HUES64 (cell line): ENCODE data around the gene PDE6H.

Source experiments
- H3K27ac ChIP-seq: 2 replicates; pipeline ENCODE4 v1.7.0; 2013; ENCODE audit warnings: low read depth, low read length, inconsistent platforms
- H3K27me3 ChIP-seq: 2 replicates; pipeline ENCODE4 v1.6.1; 2013; ENCODE audit warnings: mild to moderate bottlenecking, low read length; ENCODE audit not compliant: insufficient read depth
- H3K36me3 ChIP-seq: 2 replicates; pipeline ENCODE4 v1.6.1; 2013; ENCODE audit warnings: mild to moderate bottlenecking, low read length; ENCODE audit not compliant: insufficient read depth
- H3K4me1 ChIP-seq: 2 replicates; pipeline ENCODE4 v1.6.1; 2013; ENCODE audit warnings: mild to moderate bottlenecking, low read length, moderate library complexity; ENCODE audit not compliant: insufficient read depth
- H3K4me3 ChIP-seq: 2 replicates; pipeline ENCODE4 v1.5.1; 2013; ENCODE audit warnings: mild to moderate bottlenecking, low read length, moderate library complexity
- H3K9ac ChIP-seq: 2 replicates; pipeline ENCODE4 v1.6.1; 2013; ENCODE audit warnings: mild to moderate bottlenecking, low read depth, low read length
- H3K9me3 ChIP-seq: 2 replicates; pipeline ENCODE4 v1.6.1; 2013; ENCODE audit warnings: low read depth, low read length; ENCODE audit not compliant: insufficient read depth
- WGBS: fragments of 150-250, 120-280 bp; methylation state at CpG from one replicate; pipeline ENCODE4 v1.1.7; 2013; ENCODE audit warnings: missing lambda C conversion rate; 5-methylcytosine and 5-hydroxymethylcytosine counted together

The PDE6H gene

GRCh38 chr12:14937014-14937413, 35.8 kb upstream of the PDE6H start:
- Histone ChIP-seq H3K36me3 (no peaks in the 10 kb centered on the region), H3K9ac (no peak overlapping the region), H3K27ac (no peak overlapping the region), H3K27me3 (no peaks in the 10 kb centered on the region), H3K4me3 (no peak overlapping the region), H3K4me1 (no peaks in the 10 kb centered on the region), H3K9me3 (no peaks in the 10 kb centered on the region)
- WGBS, result 90% methylated on average over 3 of the region's 3 CpGs

- no peaks in the 10 kb centered on the region for H3K36me3 ChIP-seq
- H3K9ac ChIP-seq, result no peak overlapping the region
- H3K27me3 ChIP-seq, result no peaks in the 10 kb centered on the region
- H3K27ac ChIP-seq, result no peak overlapping the region
- 65% methylated on average over 1 of the region's 1 CpG for WGBS
- no peaks in the 10 kb centered on the region for H3K4me1 ChIP-seq
- H3K9me3 ChIP-seq, result no peaks in the 10 kb centered on the region
- no peak overlapping the region for H3K4me3 ChIP-seq
Measured at GRCh38 chr12:14937689-14938088, 35.2 kb upstream of the PDE6H start.

GRCh38 chr12:14938301-14938700, 34.5 kb upstream of the PDE6H start, which contains the start of gene ERP27:
Gene ERP27 (minus strand): TSS chr12:14938537. CDS start chr12:14938508, 29 bp downstream.
- WGBS, result 90% methylated on average over 3 of the region's 3 CpGs

GRCh38 chr12:14941369-14941768, 31.5 kb upstream of the PDE6H start:
- Histone ChIP-seq H3K36me3 (no peaks in the 10 kb centered on the region), H3K27me3 (no peaks in the 10 kb centered on the region), H3K4me3 (no peak overlapping the region), H3K27ac (no peak overlapping the region), H3K4me1 (no peaks in the 10 kb centered on the region), H3K9ac (no peak overlapping the region), H3K9me3 (no peaks in the 10 kb centered on the region)
- 100% methylated on average over 1 of the region's 2 CpGs for WGBS

More at GRCh38 chr12:14938301-14938700, 34.5 kb upstream of the PDE6H start, which contains the start of gene ERP27:
- Histone ChIP-seq H3K9me3 (no peaks in the 10 kb centered on the region), H3K36me3 (no peaks in the 10 kb centered on the region), H3K4me1 (no peaks in the 10 kb centered on the region), H3K4me3 (no peak within 1 kb of the TSS), H3K9ac (no peak within 1 kb of the TSS), H3K27me3 (no peaks in the 10 kb centered on the region), H3K27ac (no peak within 1 kb of the TSS)

- H3K36me3 ChIP-seq, result no peaks in the 10 kb centered on the region
- H3K9ac ChIP-seq, result no peak overlapping the region
- no peak overlapping the region for H3K4me3 ChIP-seq
- WGBS, result 92% methylated on average over 12 of the region's 12 CpGs
- H3K9me3 ChIP-seq, result no peaks in the 10 kb centered on the region
- H3K27ac ChIP-seq, result no peak overlapping the region
- no peaks in the 10 kb centered on the region for H3K27me3 ChIP-seq
- no peaks in the 10 kb centered on the region for H3K4me1 ChIP-seq
Measured at GRCh38 chr12:14942196-14942931, 30.5 kb upstream of the PDE6H start.

GRCh38 chr12:14946162-14946561, 26.7 kb upstream of the PDE6H start:
- Histone ChIP-seq H3K4me1 (peaks cover 10% of the 10 kb centered on the region; the same call in 1 of the 2 replicates), H3K36me3 (no peaks in the 10 kb centered on the region), H3K9ac (no peak overlapping the region), H3K27me3 (no peaks in the 10 kb centered on the region), H3K27ac (no peak overlapping the region), H3K9me3 (no peaks in the 10 kb centered on the region), H3K4me3 (no peak overlapping the region)
- 87% methylated on average over 2 of the region's 2 CpGs for WGBS

- H3K27ac ChIP-seq, result no peak overlapping the region
- peaks cover 10% of the 10 kb centered on the region; the same call in 1 of the 2 replicates for H3K4me1 ChIP-seq
- no peaks in the 10 kb centered on the region for H3K36me3 ChIP-seq
- no peak overlapping the region for H3K4me3 ChIP-seq
- no peak overlapping the region for H3K9ac ChIP-seq
- no peaks in the 10 kb centered on the region for H3K9me3 ChIP-seq
- H3K27me3 ChIP-seq, result no peaks in the 10 kb centered on the region
- 83% methylated on average over 1 of the region's 1 CpG for WGBS
Measured at GRCh38 chr12:14946861-14947260, 26.0 kb upstream of the PDE6H start.

GRCh38 chr12:14948672-14949071, 24.2 kb upstream of the PDE6H start:
- H3K9me3 ChIP-seq, result no peaks in the 10 kb centered on the region
- H3K36me3 ChIP-seq, result no peaks in the 10 kb centered on the region
- WGBS, result 81% methylated on average over 3 of the region's 3 CpGs
- H3K9ac ChIP-seq, result peak overlapping the region; percentile 51
- no peak overlapping the region for H3K4me3 ChIP-seq
- peaks cover 10% of the 10 kb centered on the region; the same call in 1 of the 2 replicates for H3K4me1 ChIP-seq
- peak overlapping the region; percentile 53 for H3K27ac ChIP-seq
- no peaks in the 10 kb centered on the region for H3K27me3 ChIP-seq

GRCh38 chr12:14949631-14950030, 23.2 kb upstream of the PDE6H start:
- H3K27ac ChIP-seq, result no peak overlapping the region
- no peaks in the 10 kb centered on the region for H3K27me3 ChIP-seq
- no peak overlapping the region for H3K4me3 ChIP-seq
- no peaks in the 10 kb centered on the region for H3K36me3 ChIP-seq
- no peak overlapping the region for H3K9ac ChIP-seq
- H3K9me3 ChIP-seq, result no peaks in the 10 kb centered on the region
- WGBS, result 96% methylated on average over 5 of the region's 5 CpGs
- H3K4me1 ChIP-seq, result peaks cover 10% of the 10 kb centered on the region; the same call in 1 of the 2 replicates

- H3K36me3 ChIP-seq, result no peaks in the 10 kb centered on the region
- H3K4me1 ChIP-seq, result peaks cover 10% of the 10 kb centered on the region; the same call in 1 of the 2 replicates
- no peaks in the 10 kb centered on the region for H3K27me3 ChIP-seq
- H3K9ac ChIP-seq, result no peak overlapping the region
- H3K27ac ChIP-seq, result no peak overlapping the region
- 95% methylated on average over 4 of the region's 4 CpGs for WGBS
- H3K9me3 ChIP-seq, result no peaks in the 10 kb centered on the region
- H3K4me3 ChIP-seq, result no peak overlapping the region
Measured at GRCh38 chr12:14950421-14950820, 22.4 kb upstream of the PDE6H start.

GRCh38 chr12:14950982-14951746, 21.7 kb upstream of the PDE6H start:
- WGBS, result 83% methylated on average over 6 of the region's 6 CpGs
- H3K4me1 ChIP-seq, result peaks cover 10% of the 10 kb centered on the region
- H3K9me3 ChIP-seq, result no peaks in the 10 kb centered on the region
- H3K27me3 ChIP-seq, result no peaks in the 10 kb centered on the region
- no peak overlapping the region; the same call in 1 of the 2 replicates for H3K27ac ChIP-seq
- no peak overlapping the region for H3K9ac ChIP-seq
- no peak overlapping the region for H3K4me3 ChIP-seq
- H3K36me3 ChIP-seq, result no peaks in the 10 kb centered on the region
